Mesenchymal stem cell (in vitro differentiated cells and primary cell): Measurements from ENCODE around the gene ST3GAL4.

Experiments used
- DNase-seq: peaks from one replicate; pipeline ENCODE4 v3.0.0-alpha.2; 2013
- H2AFZ ChIP-seq: one replicate; pipeline ENCODE4 v1.6.1; 2013; ENCODE audit warnings: low read depth, mild to moderate bottlenecking, control low read depth, inconsistent platforms, low read length, moderate library complexity
- H2AK5ac ChIP-seq: 2 replicates; pipeline ENCODE4 v1.6.1; 2013; ENCODE audit warnings: low read length, moderate library complexity, mild to moderate bottlenecking, inconsistent platforms; ENCODE audit not compliant: severe bottlenecking
- H2BK120ac ChIP-seq: one replicate; pipeline ENCODE4 v1.6.1; 2013; ENCODE audit warnings: low read depth, mild to moderate bottlenecking, inconsistent platforms, low read length, moderate library complexity
- H2BK12ac ChIP-seq, 2 experiments: one replicate each; pipeline ENCODE4 v1.6.1; 2013; ENCODE audit warnings: inconsistent platforms in 2 of 2, low read length in 2 of 2, mild to moderate bottlenecking in 2 of 2, moderate library complexity in 2 of 2, control low read depth in 1 of 2
- H2BK15ac ChIP-seq: one replicate; pipeline ENCODE4 v1.6.1; 2013; ENCODE audit warnings: mild to moderate bottlenecking, low read depth, inconsistent platforms; ENCODE audit not compliant: poor library complexity, severe bottlenecking
- H2BK5ac ChIP-seq: 2 replicates; pipeline ENCODE4 v1.6.1; 2013; ENCODE audit warnings: low read depth, mild to moderate bottlenecking, low read length, control low read depth, inconsistent platforms; ENCODE audit not compliant: poor library complexity, severe bottlenecking
- H3K14ac ChIP-seq, 2 experiments: one replicate each; pipeline ENCODE4 v1.6.1; 2013; ENCODE audit warnings: inconsistent platforms in 2 of 2, low read length in 2 of 2, control low read depth in 1 of 2, mild to moderate bottlenecking in 1 of 2, moderate library complexity in 1 of 2
- H3K18ac ChIP-seq, 2 experiments: one replicate each; pipeline ENCODE4 v1.6.1; 2013; ENCODE audit warnings: inconsistent platforms in 2 of 2, low read length in 2 of 2, control low read depth in 1 of 2, low read depth in 1 of 2, mild to moderate bottlenecking in 1 of 2
- H3K23ac ChIP-seq, 2 experiments: one replicate each; pipeline ENCODE4 v1.6.1; 2013; ENCODE audit warnings: inconsistent platforms in 2 of 2, low read length in 2 of 2, mild to moderate bottlenecking in 2 of 2, moderate library complexity in 2 of 2, control low read depth in 1 of 2
- H3K27ac ChIP-seq: 2 replicates; pipeline ENCODE4 v1.5.1; 2013; ENCODE audit warnings: mild to moderate bottlenecking, moderate library complexity, low read length, control low read depth, inconsistent platforms; ENCODE audit not compliant: poor library complexity, severe bottlenecking
- H3K27me3 ChIP-seq, 2 experiments: 2 replicates each; pipeline versions ENCODE4 v1.6.1 to v1.7.0; 2013; ENCODE audit warnings: low read length in 2 of 2, mild to moderate bottlenecking in 2 of 2, moderate library complexity in 2 of 2, control low read depth in 1 of 2, inconsistent platforms in 1 of 2; ENCODE audit not compliant: control insufficient read depth in 1 of 2, insufficient read depth in 1 of 2
- H3K36me3 ChIP-seq, 2 experiments: 2 replicates each; pipeline versions ENCODE4 v1.6.1 to v1.7.0; 2013; ENCODE audit warnings: low read length in 2 of 2, control low read depth in 1 of 2, inconsistent platforms in 1 of 2, low read depth in 1 of 2, mild to moderate bottlenecking in 1 of 2; ENCODE audit not compliant: insufficient read depth in 2 of 2, control insufficient read depth in 1 of 2
- H3K4ac ChIP-seq, 2 experiments: one replicate each; pipeline ENCODE4 v1.6.1; 2013; ENCODE audit warnings: inconsistent platforms in 2 of 2, low read length in 2 of 2, mild to moderate bottlenecking in 2 of 2, moderate library complexity in 2 of 2, control low read depth in 1 of 2, low read depth in 1 of 2
- H3K4me1 ChIP-seq: 2 replicates; pipeline ENCODE4 v1.6.1; 2013; ENCODE audit warnings: low read depth, low read length, control low read depth; ENCODE audit not compliant: control insufficient read depth, insufficient read depth
- H3K4me2 ChIP-seq: 2 replicates; pipeline ENCODE4 v1.6.1; 2013; ENCODE audit warnings: low read length, mild to moderate bottlenecking, inconsistent platforms; ENCODE audit not compliant: poor library complexity, severe bottlenecking
- H3K4me3 ChIP-seq, 2 experiments: 2 replicates each; pipeline versions ENCODE4 v1.5.1 to v1.7.0; 2013; ENCODE audit warnings: low read length in 2 of 2, mild to moderate bottlenecking in 2 of 2, control low read depth in 1 of 2, low read depth in 1 of 2; ENCODE audit not compliant: insufficient read depth in 1 of 2
- H3K79me1 ChIP-seq: replicated peaks from 2 replicates; pipeline ENCODE4 v1.6.1; 2013; ENCODE audit warnings: mild to moderate bottlenecking, control low read depth, low read length, inconsistent platforms; ENCODE audit not compliant: poor library complexity, severe bottlenecking
- H3K9ac ChIP-seq: 2 replicates; pipeline ENCODE4 v1.7.0; 2013; ENCODE audit warnings: mild to moderate bottlenecking, low read length, moderate library complexity
- H3K9me3 ChIP-seq: 2 replicates; pipeline ENCODE4 v1.7.0; 2013; ENCODE audit warnings: mild to moderate bottlenecking, low read length; ENCODE audit not compliant: control insufficient read depth
- H4K8ac ChIP-seq: one replicate; pipeline ENCODE4 v1.6.1; 2013; ENCODE audit warnings: inconsistent platforms, mild to moderate bottlenecking, low read length, moderate library complexity
- H4K91ac ChIP-seq: one replicate; pipeline ENCODE4 v1.6.1; 2013; ENCODE audit warnings: mild to moderate bottlenecking, low read length, inconsistent platforms
- WGBS: methylation state at CpG from one replicate; pipeline ENCODE4 v1.1.7; 2013; ENCODE audit warnings: mixed read lengths; 5-methylcytosine and 5-hydroxymethylcytosine counted together

Gene ST3GAL4

GRCh38 chr11:126337474-126338241 is 17.8 kb upstream of the ST3GAL4 start:
- peaks cover 2% of the 10 kb centered on the region for H3K79me1 ChIP-seq
- no peak overlapping the region for H3K4ac ChIP-seq
- no peak overlapping the region for H2BK15ac ChIP-seq
- H3K36me3 ChIP-seq, result peaks cover 19 to 28% of the 10 kb centered on the region in 2 experiments
- H4K91ac ChIP-seq, result peak overlapping the region; percentile 29
- H2BK5ac ChIP-seq, result no peak overlapping the region
- WGBS, result 90% methylated on average over 12 of the region's 15 CpGs
- H3K27me3 ChIP-seq, result no peaks in the 10 kb centered on the region
- no peak overlapping the region for H4K8ac ChIP-seq
- no peak overlapping the region for H3K27ac ChIP-seq
- H3K4me2 ChIP-seq, result no peak overlapping the region
- H3K9me3 ChIP-seq, result no peaks in the 10 kb centered on the region
- no peak overlapping the region for H2BK120ac ChIP-seq
- no peak overlapping the region for H2AFZ ChIP-seq
- H3K4me1 ChIP-seq, result peaks cover 26% of the 10 kb centered on the region
- no peak for DNase-seq
- no peak overlapping the region for H2AK5ac ChIP-seq
- H3K23ac ChIP-seq, result peak overlapping the region in 1 of 2 experiments; percentile 14
- H3K18ac ChIP-seq, result peak overlapping the region; percentile 3 to 16
- peak overlapping the region; percentile 3 to 67 for H2BK12ac ChIP-seq
- no peak overlapping the region for H3K14ac ChIP-seq
- no peak overlapping the region for H3K9ac ChIP-seq
- no peak overlapping the region for H3K4me3 ChIP-seq

DNA sequence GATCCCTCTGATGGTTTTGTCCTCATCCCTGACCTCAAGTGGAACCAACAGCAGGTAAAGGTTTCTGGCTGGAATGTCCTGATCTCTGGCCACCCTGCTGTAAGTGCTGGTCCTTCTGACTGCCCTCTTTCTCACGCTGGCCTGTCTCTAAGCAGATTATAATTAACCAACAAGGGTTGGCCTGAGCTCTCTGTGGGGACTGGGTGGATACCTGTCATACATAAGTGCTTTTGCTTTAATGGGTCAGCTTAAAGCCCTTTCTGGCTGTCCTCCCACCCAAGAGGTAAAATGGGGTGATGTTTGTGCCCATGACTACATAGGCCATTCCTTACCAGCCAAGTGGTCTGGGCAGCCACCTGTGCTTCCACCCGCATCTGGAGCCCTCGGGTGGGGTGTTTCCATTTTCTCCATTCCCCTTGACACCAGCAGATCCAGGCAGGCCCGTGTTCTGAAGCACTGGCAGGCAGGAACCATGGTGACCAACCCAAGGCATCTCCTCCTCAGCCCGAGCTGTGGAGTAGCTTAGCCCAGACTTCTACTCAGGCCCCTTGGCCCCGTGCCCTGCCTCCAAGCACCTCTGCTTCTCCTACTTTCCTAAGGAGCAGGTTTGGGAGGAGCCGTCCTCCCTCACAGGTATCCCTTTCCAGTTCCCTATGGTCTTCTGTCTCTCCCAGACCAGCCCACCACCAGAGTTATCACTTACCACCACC is 17.0 kb upstream of the ST3GAL4 start:
- Histone ChIP-seq H3K9ac (no peak overlapping the region), H3K9me3 (no peaks in the 10 kb centered on the region), H2BK15ac (peak overlapping the region; percentile 53), H3K18ac (no peak overlapping the region), H4K8ac (no peak overlapping the region), H3K4ac (no peak overlapping the region), H3K4me1 (peaks cover 26% of the 10 kb centered on the region), H3K4me2 (no peak overlapping the region), H3K27me3 (no peaks in the 10 kb centered on the region), H3K36me3 (peaks cover 25% of the 10 kb centered on the region in 2 experiments), H2AFZ (no peak overlapping the region), H2AK5ac (no peak overlapping the region), H3K27ac (no peak overlapping the region), H2BK5ac (no peak overlapping the region), H3K14ac (no peak overlapping the region), H3K23ac (no peak overlapping the region), H2BK120ac (no peak overlapping the region), H4K91ac (no peak overlapping the region), H3K4me3 (no peak overlapping the region), H3K79me1 (peaks cover 2% of the 10 kb centered on the region), H2BK12ac (no peak overlapping the region)
- no peak for DNase-seq
- 96% methylated on average over 7 of the region's 7 CpGs for WGBS

DNA sequence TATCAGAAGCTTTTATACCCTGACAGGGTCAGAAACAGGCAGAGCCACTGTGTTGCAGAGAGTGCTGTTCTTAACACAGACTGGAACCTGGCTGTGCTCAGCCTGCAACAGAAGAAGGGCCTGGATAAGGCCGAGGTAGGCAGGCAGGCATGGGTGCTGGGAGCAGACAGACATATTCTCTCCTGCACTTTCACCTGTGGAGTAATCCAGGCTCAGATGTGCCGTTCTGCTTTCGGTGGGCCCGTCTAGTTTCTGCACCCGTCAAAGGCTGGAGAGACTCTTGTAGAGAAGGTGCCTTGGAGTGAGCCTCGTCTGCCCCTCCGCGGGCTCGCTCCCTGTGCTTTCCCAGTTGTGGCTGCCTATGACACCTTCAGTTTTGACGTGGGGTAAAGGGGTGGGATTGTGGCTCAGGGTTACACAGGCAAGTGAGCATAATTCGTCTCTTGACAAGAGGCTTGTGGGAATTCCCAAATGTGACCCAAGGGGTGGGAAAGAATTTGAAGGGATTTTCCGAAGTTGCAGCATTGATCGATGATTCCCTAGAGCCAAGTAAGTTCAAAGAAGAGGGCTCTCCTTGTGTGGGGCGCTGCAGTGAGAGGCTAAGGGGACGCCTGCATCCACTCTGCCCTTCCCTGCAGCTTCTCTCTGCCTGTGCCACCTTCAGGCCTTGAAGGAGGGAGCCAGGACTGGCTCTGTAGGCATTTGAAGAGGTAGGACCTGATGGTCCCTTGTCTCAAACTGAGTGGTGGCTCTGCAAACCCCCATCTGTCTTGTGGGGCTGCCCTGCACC is 16.2 kb upstream of the ST3GAL4 start:
- WGBS, result 84% methylated on average over 15 of the region's 15 CpGs

More for the DNA sequence above, 16.2 kb upstream of the ST3GAL4 start:
- peak; percentile 82 for DNase-seq
- Histone ChIP-seq H2BK120ac (no peak overlapping the region), H2BK15ac (peak overlapping the region; percentile 12), H3K79me1 (peaks cover 2% of the 10 kb centered on the region), H3K4me2 (no peak overlapping the region), H2AFZ (no peak overlapping the region), H3K27ac (no peak overlapping the region), H3K36me3 (peaks cover 27 to 29% of the 10 kb centered on the region in 2 experiments), H3K18ac (peak overlapping the region in 1 of 2 experiments; percentile 1), H3K27me3 (no peaks in the 10 kb centered on the region), H4K91ac (peak overlapping the region; percentile 68), H3K9me3 (no peaks in the 10 kb centered on the region), H2BK12ac (peak overlapping the region in 1 of 2 experiments; percentile 22), H3K4me1 (peaks cover 26% of the 10 kb centered on the region), H3K9ac (no peak overlapping the region), H2BK5ac (no peak overlapping the region), H3K4me3 (no peak overlapping the region), H3K14ac (no peak overlapping the region), H3K4ac (peak overlapping the region in 1 of 2 experiments; percentile 49), H3K23ac (peak overlapping the region in 1 of 2 experiments; percentile 19), H4K8ac (peak overlapping the region; percentile 33), H2AK5ac (no peak overlapping the region)
